Activated CD8-positive, alpha-beta memory T cell treated with anti-CD3 and anti-CD28 coated beads for 24 hours (primary cell): ENCODE measurements around the gene IL6ST.

ENCODE experiments used
- DNase-seq: peaks from one replicate; pipeline ENCODE4 v3.0.0-alpha.2; 2020

IL6ST gene

DNA sequence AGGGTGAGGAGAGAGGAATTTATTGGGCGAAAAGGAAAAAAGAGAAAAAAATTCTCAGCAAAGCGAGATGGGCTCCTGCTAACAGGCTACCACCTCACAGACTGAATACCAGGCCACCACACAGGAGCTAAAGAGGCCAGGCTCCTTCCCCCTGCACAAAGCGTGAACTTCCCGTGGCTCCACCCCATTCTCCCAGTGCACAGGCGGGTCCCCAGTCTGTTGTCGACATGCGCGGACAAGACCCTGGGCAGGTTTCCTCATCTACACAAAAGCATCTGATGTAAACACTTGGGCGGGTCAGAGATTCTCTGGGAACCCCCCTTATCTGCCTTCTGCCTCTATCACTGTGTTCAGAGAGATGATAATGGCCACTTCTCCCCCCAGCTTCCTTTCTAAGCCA, 109.4 kb downstream of the IL6ST start:
- DNase-seq = no peak
